ENCODE results near the gene JUNB.
A peak's percentile ranks its signal among the peaks of the same experiment; 100 is the strongest.
"Not testable (repeated sequence)": the region's sequence is repeated elsewhere in the genome, so short reads cannot be mapped to it uniquely, and the experiment has no call there.

Gene JUNB

DNA sequence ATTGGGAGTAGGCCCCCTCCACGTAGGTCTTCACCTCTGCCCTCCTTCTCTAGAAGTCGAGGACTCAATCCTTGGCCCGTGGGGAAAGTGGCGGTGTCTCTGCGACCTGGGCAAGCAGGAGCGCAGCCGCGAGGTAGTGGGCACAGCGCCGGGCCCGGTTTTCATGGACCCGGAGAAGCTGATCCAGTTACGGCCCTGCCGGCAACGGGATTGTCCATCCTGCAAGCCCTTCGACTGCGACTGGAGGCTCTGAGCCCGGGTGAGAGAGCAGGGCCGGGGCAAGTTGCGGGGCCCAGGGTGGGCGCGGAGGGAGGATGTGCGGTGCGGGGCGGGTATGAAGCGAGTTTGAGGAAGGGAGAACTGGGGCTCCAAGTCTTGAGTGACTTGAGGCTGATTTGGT, 12.8 kb downstream of the JUNB start:
- Histone ChIP-seq H2AFZ (ENCODE audit: low read length) (no peak overlapping the region), H3K27me3 (replicated peaks; ENCODE audit: insufficient read depth, low read length) (no peaks in the 10 kb centered on the region), H3K4me3 (ENCODE audit: low read length) (no peak overlapping the region), H4K20me1 (ENCODE audit: insufficient read depth, low read length) (no peaks in the 10 kb centered on the region), H3K9me3 (replicated peaks; ENCODE audit: insufficient read depth, low read length) (no peaks in the 10 kb centered on the region), H3K36me3 (replicated peaks; ENCODE audit: insufficient read depth, low read length) (no peaks in the 10 kb centered on the region; the same call in 1 of the 2 replicates), H3K9me2 (replicated peaks; ENCODE audit: insufficient read depth, low read length) (no peaks in the 10 kb centered on the region), H3K9ac (ENCODE audit: low read length) (no peak overlapping the region), H3K4me1 (ENCODE audit: low read length) (peaks cover 14% of the 10 kb centered on the region), H3K4me2 (ENCODE audit: low read depth, low read length) (no peak overlapping the region), H3K27ac (ENCODE audit: low read length) (no peak overlapping the region), H3F3A (ENCODE audit: insufficient read depth, low read length) (no peaks in the 10 kb centered on the region), H3K79me2 (ENCODE audit: low read length) (peaks cover 21% of the 10 kb centered on the region)
- no peak for DNase-seq
- no peak for TF ChIP-seq CTCF (IDR thresholded peaks at IDR 0.05; ENCODE audit: low read length)
- TF ChIP-seq EZH2phosphoT487 (IDR thresholded peaks at IDR 0.05; ENCODE audit: low read length), result no peak
- TF ChIP-seq EZH2 (optimal IDR thresholded peaks at IDR 0.05; ENCODE audit: low read depth, low read length), result no peak

DNA sequence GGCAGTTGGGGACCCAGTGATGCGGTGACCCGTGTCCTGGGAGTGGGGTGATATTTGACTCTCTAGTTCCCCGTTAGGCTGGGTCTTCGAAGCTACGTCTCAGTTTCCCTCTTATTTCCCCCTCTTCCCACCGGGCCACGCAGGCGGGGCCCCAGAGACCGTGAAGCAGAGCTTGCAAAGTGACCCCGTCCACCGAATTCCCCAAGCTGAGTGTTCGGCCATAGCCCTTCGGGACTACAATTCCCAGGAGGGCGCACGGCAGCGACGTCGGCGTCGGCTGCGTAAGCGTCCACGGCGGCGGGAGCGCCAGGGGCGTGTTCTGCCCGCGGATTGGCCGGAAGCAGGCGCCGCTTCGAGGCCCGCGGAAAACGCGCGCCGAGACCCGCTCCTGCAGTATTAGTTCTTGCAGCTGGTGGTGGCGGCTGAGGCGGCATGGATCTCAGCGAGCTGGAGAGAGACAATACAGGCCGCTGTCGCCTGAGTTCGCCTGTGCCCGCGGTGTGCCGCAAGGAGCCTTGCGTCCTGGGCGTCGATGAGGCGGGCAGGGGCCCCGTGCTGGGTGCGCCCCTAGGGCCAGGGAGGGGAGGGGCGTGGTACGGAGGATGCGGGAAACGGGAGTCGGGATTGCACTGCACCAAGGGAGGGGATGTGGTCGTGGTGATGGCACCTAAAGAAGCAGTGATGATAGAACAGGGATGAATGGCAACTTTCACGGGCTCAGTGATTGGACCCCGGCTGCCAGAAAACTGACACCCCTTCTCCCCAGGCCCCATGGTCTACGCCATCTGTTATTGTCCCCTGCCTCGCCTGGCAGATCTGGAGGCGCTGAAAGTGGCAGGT, 15.2 kb downstream of the JUNB start, which contains the start of gene RNASEH2A:
Gene RNASEH2A, plus strand, starts transcription at position 343 of the 840 bp plus-strand sequence. Its CDS starts 90 bp downstream, at position 433.
- peak within 1 kb of the TSS; percentile 92 for H3K4me2 ChIP-seq (ENCODE audit: low read depth, low read length)
- no peaks in the 10 kb centered on the region for H3F3A ChIP-seq (ENCODE audit: insufficient read depth, low read length)
- peak within 1 kb of the TSS; percentile 83 for H3K4me3 ChIP-seq (ENCODE audit: low read length)
- peak; percentile 94 for DNase-seq
- H3K36me3 ChIP-seq (replicated peaks; ENCODE audit: insufficient read depth, low read length), result no peaks in the 10 kb centered on the region
- H3K79me2 ChIP-seq (ENCODE audit: low read length), result peaks cover 8% of the 10 kb centered on the region
- TF ChIP-seq EZH2 (optimal IDR thresholded peaks at IDR 0.05; ENCODE audit: low read depth, low read length) (no peak), CTCF (IDR thresholded peaks at IDR 0.05; ENCODE audit: low read length) (no peak), EZH2phosphoT487 (IDR thresholded peaks at IDR 0.05; ENCODE audit: low read length) (no peak)
- H3K27me3 ChIP-seq (replicated peaks; ENCODE audit: insufficient read depth, low read length), result no peaks in the 10 kb centered on the region
- H4K20me1 ChIP-seq (ENCODE audit: insufficient read depth, low read length), result no peaks in the 10 kb centered on the region
- H3K27ac ChIP-seq (ENCODE audit: low read length), result peak within 1 kb of the TSS; percentile 14; the same call in 1 of the 2 replicates
- no peaks in the 10 kb centered on the region for H3K9me3 ChIP-seq (replicated peaks; ENCODE audit: insufficient read depth, low read length)
- H2AFZ ChIP-seq (ENCODE audit: low read length), result peak within 1 kb of the TSS; percentile 93
- H3K4me1 ChIP-seq (ENCODE audit: low read length), result peaks cover 8% of the 10 kb centered on the region
- peak within 1 kb of the TSS; percentile 71 for H3K9ac ChIP-seq (ENCODE audit: low read length)
- H3K9me2 ChIP-seq (replicated peaks; ENCODE audit: insufficient read depth, low read length), result no peaks in the 10 kb centered on the region

GRCh38 chr19:12815088-12815487, 23.8 kb downstream of the JUNB start:
- no peak overlapping the region for H3K9ac ChIP-seq (ENCODE audit: low read length)
- H3F3A ChIP-seq (ENCODE audit: insufficient read depth, low read length), result no peaks in the 10 kb centered on the region
- H3K9me3 ChIP-seq (replicated peaks; ENCODE audit: insufficient read depth, low read length), result no peaks in the 10 kb centered on the region
- no peak overlapping the region for H3K27ac ChIP-seq (ENCODE audit: low read length)
- no peaks in the 10 kb centered on the region for H4K20me1 ChIP-seq (ENCODE audit: insufficient read depth, low read length)
- DNase-seq, result no peak
- TF ChIP-seq EZH2phosphoT487 (IDR thresholded peaks at IDR 0.05; ENCODE audit: low read length), result no peak
- no peak for TF ChIP-seq EZH2 (optimal IDR thresholded peaks at IDR 0.05; ENCODE audit: low read depth, low read length)
- TF ChIP-seq CTCF (IDR thresholded peaks at IDR 0.05; ENCODE audit: low read length), result no peak
- H3K4me2 ChIP-seq (ENCODE audit: low read depth, low read length), result no peak overlapping the region
- H3K36me3 ChIP-seq (replicated peaks; ENCODE audit: insufficient read depth, low read length), result no peaks in the 10 kb centered on the region
- H3K27me3 ChIP-seq (replicated peaks; ENCODE audit: insufficient read depth, low read length), result no peaks in the 10 kb centered on the region
- H3K4me3 ChIP-seq (ENCODE audit: low read length), result no peak overlapping the region
- H2AFZ ChIP-seq (ENCODE audit: low read length), result no peak overlapping the region
- no peaks in the 10 kb centered on the region for H3K4me1 ChIP-seq (ENCODE audit: low read length)
- no peaks in the 10 kb centered on the region for H3K79me2 ChIP-seq (ENCODE audit: low read length)
- H3K9me2 ChIP-seq (replicated peaks; ENCODE audit: insufficient read depth, low read length), result no peaks in the 10 kb centered on the region

- not testable (repeated sequence) for H2AFZ ChIP-seq (ENCODE audit: low read length); H3K79me2 ChIP-seq (ENCODE audit: low read length); H3K9ac ChIP-seq (ENCODE audit: low read length); H3K4me2 ChIP-seq (ENCODE audit: low read depth, low read length); H3K4me3 ChIP-seq (ENCODE audit: low read length); DNase-seq; H3K27me3 ChIP-seq (replicated peaks; ENCODE audit: insufficient read depth, low read length); H3K9me3 ChIP-seq (replicated peaks; ENCODE audit: insufficient read depth, low read length); H3K27ac ChIP-seq (ENCODE audit: low read length); H3F3A ChIP-seq (ENCODE audit: insufficient read depth, low read length); H3K4me1 ChIP-seq (ENCODE audit: low read length); H3K36me3 ChIP-seq (replicated peaks; ENCODE audit: insufficient read depth, low read length); H3K9me2 ChIP-seq (replicated peaks; ENCODE audit: insufficient read depth, low read length); H4K20me1 ChIP-seq (ENCODE audit: insufficient read depth, low read length)
Observed at GRCh38 chr19:12817188-12817587, 25.9 kb downstream of the JUNB start.

GRCh38 chr19:12817810-12818209, 26.5 kb downstream of the JUNB start:
- not testable (repeated sequence) for DNase-seq; H3K79me2 ChIP-seq (ENCODE audit: low read length); H3K4me3 ChIP-seq (ENCODE audit: low read length); H3K4me1 ChIP-seq (ENCODE audit: low read length); H3K9me3 ChIP-seq (replicated peaks; ENCODE audit: insufficient read depth, low read length); H3K36me3 ChIP-seq (replicated peaks; ENCODE audit: insufficient read depth, low read length); H3K9me2 ChIP-seq (replicated peaks; ENCODE audit: insufficient read depth, low read length); H4K20me1 ChIP-seq (ENCODE audit: insufficient read depth, low read length); H2AFZ ChIP-seq (ENCODE audit: low read length); H3F3A ChIP-seq (ENCODE audit: insufficient read depth, low read length); H3K9ac ChIP-seq (ENCODE audit: low read length); H3K4me2 ChIP-seq (ENCODE audit: low read depth, low read length); H3K27me3 ChIP-seq (replicated peaks; ENCODE audit: insufficient read depth, low read length); H3K27ac ChIP-seq (ENCODE audit: low read length)
